Panc1 (cell line): ENCODE measurements around the gene B4GALT1. TPM values are rescaled to one million over a fixed set of nuclear protein-coding genes. Genes with fewer than 3 reads are reported as not detected.

Experiments
- ATAC-seq: fragments of 200-7000 bp; cut with Tn5 transposase; 2 replicates; pipeline ENCODE4 v1.9.1; 2020; ENCODE audit warnings: mild to moderate bottlenecking, moderate library complexity
- BruUV-seq: library from RNA; stranded (reverse); fragments of 400-500 nt; replicated peaks from 2 replicates; lab custom pipeline; 2021; lab: Mats Ljungman, UMichigan
- CTCF ChIA-PET: fragments of 300-600 bp; sonication (Branson Sonifier 250); formaldehyde crosslinking; loops from one replicate; lab custom pipeline; 2022; ENCODE audit warnings: antibody characterized with exemption; lab: Charles Lee
- POLR2A ChIA-PET: fragments of 300-600 bp; sonication (Branson Sonifier 250); formaldehyde crosslinking; loops from one replicate; lab custom pipeline; 2022; ENCODE audit warnings: antibody characterized with exemption; lab: Charles Lee
- DNase-seq: peaks from one replicate; pipeline ENCODE4 v3.0.0-alpha.2; 2010; ENCODE audit warnings: low read depth, low spot score
- H3K27ac ChIP-seq: 2 replicates; pipeline ENCODE4 v1.5.1; 2011; ENCODE audit warnings: mild to moderate bottlenecking, low read length, inconsistent platforms
- H3K27me3 ChIP-seq: fragments of 200-500 bp; sonication (Bioruptor generic); 2 replicates; pipeline ENCODE4 v1.6.0; 2014; ENCODE audit warnings: low read length, inconsistent platforms; ENCODE audit not compliant: control insufficient read depth, insufficient read depth
- H3K36me3 ChIP-seq: fragments of 200-500 bp; sonication (Bioruptor generic); 2 replicates; pipeline ENCODE4 v1.5.1; 2014; ENCODE audit warnings: inconsistent platforms, mild to moderate bottlenecking, low read length, moderate library complexity; ENCODE audit not compliant: control insufficient read depth, insufficient read depth
- H3K4me1 ChIP-seq: 2 replicates; pipeline ENCODE4 v1.5.1; 2011; ENCODE audit warnings: inconsistent platforms, mild to moderate bottlenecking, low read length, moderate library complexity; ENCODE audit not compliant: control insufficient read depth, insufficient read depth
- H3K4me3 ChIP-seq, 2 experiments: 2 replicates each; pipeline ENCODE4 v1.5.1; 2011 to 2012; ENCODE audit warnings: low read depth in 2 of 2, low read length in 2 of 2, mild to moderate bottlenecking in 2 of 2, inconsistent platforms in 1 of 2, moderate library complexity in 1 of 2
- H3K9me3 ChIP-seq: fragments of 200-500 bp; sonication (Bioruptor generic); 2 replicates; pipeline ENCODE4 v1.5.1; 2014; ENCODE audit warnings: low read depth, mild to moderate bottlenecking, inconsistent platforms, low read length, moderate library complexity; ENCODE audit not compliant: control insufficient read depth, insufficient read depth
- POLR2AphosphoS5 ChIP-seq: IDR thresholded peaks from 2 replicates; pipeline ENCODE4 v1.6.1; 2012; ENCODE audit warnings: mild to moderate bottlenecking, low read depth, low read length, moderate library complexity
- SIN3A ChIP-seq: IDR thresholded peaks from 2 replicates; pipeline ENCODE4 v1.6.1; 2012; ENCODE audit warnings: low read depth, mild to moderate bottlenecking, low read length, moderate library complexity, borderline replicate concordance; ENCODE audit not compliant: insufficient read depth
- TCF7L2 ChIP-seq: IDR thresholded peaks from 2 replicates; pipeline ENCODE4 v1.6.1; 2011; ENCODE audit warnings: mild to moderate bottlenecking, low read depth, low read length, inconsistent platforms
- in situ Hi-C: cut with HindIII; loops from 2 replicates; pipeline ENCODE4 v1.10.0; 2016; ENCODE audit warnings: low sequenced_read_pairs, low pct_unique_long_range_greater_than_20kb
- intact Hi-C: fragments of 100-400 bp; cut with micrococcal nuclease; formaldehyde crosslinking; loops from one replicate; pipeline ENCODE4 v1.10.0; 2022; ENCODE audit not compliant: unreplicated experiment
- total RNA-seq: library from RNA; stranded (reverse); gene quantifications from one replicate; pipeline ENCODE4 v1.2.1, GENCODE V29; 2021; ENCODE audit not compliant: unreplicated experiment
- TF ChIP-seq, protein P1 (sequence below), 2 experiments: IDR thresholded peaks; 2 replicates each; pipeline ENCODE4 v1.6.1; 2011 to 2012; ENCODE audit warnings: low read depth in 2 of 2, control low read depth in 1 of 2, low read length in 1 of 2, mild to moderate bottlenecking in 1 of 2, moderate library complexity in 1 of 2; ENCODE audit not compliant: insufficient read depth in 1 of 2
- TF ChIP-seq, protein P2 (sequence below): fragments of 450-650 bp; IDR thresholded peaks from 2 replicates; pipeline ENCODE4 v1.5.1; 2017; ENCODE audit warnings: mild to moderate bottlenecking

B4GALT1 gene
- total RNA-seq, 1 experiment from 2014 or later, result 57.4 TPM

- no peak overlapping the region for H3K4me3 ChIP-seq
- no peaks in the 10 kb centered on the region for H3K36me3 ChIP-seq
- DNase-seq (no peak), ATAC-seq (no peak)
- ChIA-PET POLR2A (interaction anchor here (0.8 to 1.1 kb wide), 2 partner anchors 14 to 25 kb away, joined by 3 read pairs; no protein-coding TSS in a partner anchor), CTCF (interaction anchor here (0.6 kb wide), 1 partner anchor 58 kb away, joined by 3 read pairs; no protein-coding TSS in a partner anchor)
- TF ChIP-seq TCF7L2 (no peak), SIN3A (no peak), POLR2AphosphoS5 (no peak)
- TF ChIP-seq, protein P1, sequence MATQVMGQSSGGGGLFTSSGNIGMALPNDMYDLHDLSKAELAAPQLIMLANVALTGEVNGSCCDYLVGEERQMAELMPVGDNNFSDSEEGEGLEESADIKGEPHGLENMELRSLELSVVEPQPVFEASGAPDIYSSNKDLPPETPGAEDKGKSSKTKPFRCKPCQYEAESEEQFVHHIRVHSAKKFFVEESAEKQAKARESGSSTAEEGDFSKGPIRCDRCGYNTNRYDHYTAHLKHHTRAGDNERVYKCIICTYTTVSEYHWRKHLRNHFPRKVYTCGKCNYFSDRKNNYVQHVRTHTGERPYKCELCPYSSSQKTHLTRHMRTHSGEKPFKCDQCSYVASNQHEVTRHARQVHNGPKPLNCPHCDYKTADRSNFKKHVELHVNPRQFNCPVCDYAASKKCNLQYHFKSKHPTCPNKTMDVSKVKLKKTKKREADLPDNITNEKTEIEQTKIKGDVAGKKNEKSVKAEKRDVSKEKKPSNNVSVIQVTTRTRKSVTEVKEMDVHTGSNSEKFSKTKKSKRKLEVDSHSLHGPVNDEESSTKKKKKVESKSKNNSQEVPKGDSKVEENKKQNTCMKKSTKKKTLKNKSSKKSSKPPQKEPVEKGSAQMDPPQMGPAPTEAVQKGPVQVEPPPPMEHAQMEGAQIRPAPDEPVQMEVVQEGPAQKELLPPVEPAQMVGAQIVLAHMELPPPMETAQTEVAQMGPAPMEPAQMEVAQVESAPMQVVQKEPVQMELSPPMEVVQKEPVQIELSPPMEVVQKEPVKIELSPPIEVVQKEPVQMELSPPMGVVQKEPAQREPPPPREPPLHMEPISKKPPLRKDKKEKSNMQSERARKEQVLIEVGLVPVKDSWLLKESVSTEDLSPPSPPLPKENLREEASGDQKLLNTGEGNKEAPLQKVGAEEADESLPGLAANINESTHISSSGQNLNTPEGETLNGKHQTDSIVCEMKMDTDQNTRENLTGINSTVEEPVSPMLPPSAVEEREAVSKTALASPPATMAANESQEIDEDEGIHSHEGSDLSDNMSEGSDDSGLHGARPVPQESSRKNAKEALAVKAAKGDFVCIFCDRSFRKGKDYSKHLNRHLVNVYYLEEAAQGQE (IDR thresholded peaks at IDR 0.05; ENCODE audit: insufficient read depth in 1 of 2, low read depth in 2 of 2, low read length in 1 of 2), result no peak
- TF ChIP-seq, protein P2, sequence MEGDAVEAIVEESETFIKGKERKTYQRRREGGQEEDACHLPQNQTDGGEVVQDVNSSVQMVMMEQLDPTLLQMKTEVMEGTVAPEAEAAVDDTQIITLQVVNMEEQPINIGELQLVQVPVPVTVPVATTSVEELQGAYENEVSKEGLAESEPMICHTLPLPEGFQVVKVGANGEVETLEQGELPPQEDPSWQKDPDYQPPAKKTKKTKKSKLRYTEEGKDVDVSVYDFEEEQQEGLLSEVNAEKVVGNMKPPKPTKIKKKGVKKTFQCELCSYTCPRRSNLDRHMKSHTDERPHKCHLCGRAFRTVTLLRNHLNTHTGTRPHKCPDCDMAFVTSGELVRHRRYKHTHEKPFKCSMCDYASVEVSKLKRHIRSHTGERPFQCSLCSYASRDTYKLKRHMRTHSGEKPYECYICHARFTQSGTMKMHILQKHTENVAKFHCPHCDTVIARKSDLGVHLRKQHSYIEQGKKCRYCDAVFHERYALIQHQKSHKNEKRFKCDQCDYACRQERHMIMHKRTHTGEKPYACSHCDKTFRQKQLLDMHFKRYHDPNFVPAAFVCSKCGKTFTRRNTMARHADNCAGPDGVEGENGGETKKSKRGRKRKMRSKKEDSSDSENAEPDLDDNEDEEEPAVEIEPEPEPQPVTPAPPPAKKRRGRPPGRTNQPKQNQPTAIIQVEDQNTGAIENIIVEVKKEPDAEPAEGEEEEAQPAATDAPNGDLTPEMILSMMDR, result no peak
- intact Hi-C loops (no loop called here), in situ Hi-C loops (no loop called here)
- no peaks in the 10 kb centered on the region for H3K9me3 ChIP-seq
- H3K4me1 ChIP-seq, result peaks cover 18% of the 10 kb centered on the region
- no peaks in the 10 kb centered on the region for H3K27me3 ChIP-seq
- BruUV-seq, result no TSS peak
- H3K27ac ChIP-seq, result no peak overlapping the region
These were observed 1.9 kb upstream of the B4GALT1 start for GRCh38 chr9:33168941-33169544.

GRCh38 chr9:33167972-33168461 is 881 bp upstream of the B4GALT1 start:
- no peak for DNase-seq
- in situ Hi-C loops, result no loop called here
- Histone ChIP-seq H3K4me1 (peaks cover 29% of the 10 kb centered on the region), H3K9me3 (no peaks in the 10 kb centered on the region), H3K4me3 (peak overlapping the region; percentile 57 to 63), H3K27me3 (no peaks in the 10 kb centered on the region), H3K27ac (peak overlapping the region; percentile 40), H3K36me3 (no peaks in the 10 kb centered on the region)
- BruUV-seq, result no TSS peak
- TF ChIP-seq, protein P2, result no peak
- CTCF ChIA-PET, result no interaction called here
- no peak for ATAC-seq
- POLR2A ChIA-PET, result interaction anchor here (1.1 kb wide), 1 partner anchor 24 kb away, joined by 3 read pairs; no protein-coding TSS in a partner anchor
- intact Hi-C loops, result no loop called here
